CD1c-positive myeloid dendritic cell (primary cell): ENCODE results near the gene KLC1.

Source experiments
- DNase-seq: peaks from one replicate; pipeline ENCODE4 v3.0.0-alpha.2; 2016; ENCODE audit errors: extremely low spot score

KLC1 gene

GRCh38 chr14:103659631-103660030, 30.6 kb downstream of the KLC1 start:
- no peak for DNase-seq

DNA sequence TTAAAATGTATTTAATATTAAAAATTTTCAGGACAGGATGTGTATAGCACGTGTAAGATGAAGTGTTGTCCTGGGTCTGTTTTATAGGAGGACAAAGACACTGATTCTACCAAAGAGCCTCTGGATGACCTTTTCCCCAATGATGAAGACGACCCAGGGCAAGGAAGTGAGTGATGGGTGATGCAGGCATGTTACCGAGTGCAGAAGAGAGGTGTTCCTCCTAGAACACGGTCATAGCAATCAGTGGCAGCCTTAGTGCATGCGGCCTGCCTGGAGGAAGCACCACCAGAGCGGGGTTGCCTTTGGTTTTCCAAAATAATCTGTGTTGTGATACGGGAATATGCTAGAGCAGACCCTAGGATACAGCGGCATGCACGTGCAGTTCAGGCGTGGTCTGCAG, 33.0 kb downstream of the KLC1 start:
- no peak for DNase-seq

GRCh38 chr14:103662591-103662990, 33.6 kb downstream of the KLC1 start:
- no peak for DNase-seq

DNA sequence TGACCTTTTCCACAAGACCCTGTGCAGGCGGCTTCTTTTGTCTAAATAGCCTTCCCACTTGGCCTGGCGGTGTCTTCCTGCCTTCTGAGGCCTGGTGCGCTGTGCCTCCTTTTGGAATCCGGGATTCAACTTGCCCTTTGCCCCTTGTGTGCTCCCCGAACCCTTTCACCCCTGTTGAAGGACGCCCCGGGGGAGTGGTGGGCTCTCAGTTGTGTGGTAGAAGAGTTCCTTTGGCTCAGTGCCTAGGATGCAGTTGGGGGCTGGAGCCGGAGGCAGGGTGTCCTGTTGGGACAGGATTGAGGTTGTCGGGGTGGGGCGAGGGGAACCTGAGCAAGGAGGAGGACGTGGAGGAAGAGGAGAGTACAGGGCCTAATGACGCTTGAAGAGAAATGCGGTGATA, 34.5 kb downstream of the KLC1 start:
- no peak for DNase-seq

GRCh38 chr14:103667671-103668070, 38.7 kb downstream of the KLC1 start:
- DNase-seq: no peak

DNA sequence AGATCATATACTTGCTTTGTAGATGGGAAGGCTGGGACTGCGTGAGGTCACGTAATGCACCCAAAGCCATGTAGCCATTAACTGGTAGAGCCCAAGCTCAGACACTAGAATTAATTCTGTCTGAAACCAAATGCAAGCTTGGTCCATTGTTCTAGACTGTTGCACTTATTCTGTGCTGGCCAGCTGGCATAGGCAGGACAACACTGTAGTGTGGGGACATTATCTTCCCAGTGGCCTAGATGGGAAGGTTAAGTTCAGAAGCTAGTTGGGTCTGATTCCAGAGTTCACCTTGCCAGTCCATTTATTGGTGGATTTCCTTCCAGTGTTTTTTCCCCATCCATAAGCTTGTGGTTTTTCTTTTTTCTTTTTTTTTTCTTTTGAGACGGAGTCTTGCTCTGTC, 39.1 kb downstream of the KLC1 start:
- DNase-seq: no peak

DNA sequence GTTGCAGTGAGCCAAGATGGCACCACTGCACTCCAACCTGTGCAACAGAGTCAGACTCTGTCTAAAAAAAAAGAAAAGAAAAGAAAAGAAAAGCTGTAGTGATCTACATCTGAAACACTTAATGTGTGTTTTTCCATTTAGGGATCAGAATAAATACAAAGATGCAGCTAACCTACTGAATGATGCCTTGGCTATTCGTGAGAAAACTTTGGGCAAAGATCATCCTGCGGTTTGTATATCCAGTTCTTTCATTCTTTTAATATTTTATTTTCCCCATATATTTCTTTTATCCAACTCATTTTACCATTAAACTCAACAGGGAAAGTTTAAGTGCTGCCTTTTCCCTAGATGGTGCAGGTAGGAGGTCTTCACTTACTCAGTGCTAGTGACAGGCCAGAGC, 40.4 kb downstream of the KLC1 start:
- DNase-seq: no peak

DNA sequence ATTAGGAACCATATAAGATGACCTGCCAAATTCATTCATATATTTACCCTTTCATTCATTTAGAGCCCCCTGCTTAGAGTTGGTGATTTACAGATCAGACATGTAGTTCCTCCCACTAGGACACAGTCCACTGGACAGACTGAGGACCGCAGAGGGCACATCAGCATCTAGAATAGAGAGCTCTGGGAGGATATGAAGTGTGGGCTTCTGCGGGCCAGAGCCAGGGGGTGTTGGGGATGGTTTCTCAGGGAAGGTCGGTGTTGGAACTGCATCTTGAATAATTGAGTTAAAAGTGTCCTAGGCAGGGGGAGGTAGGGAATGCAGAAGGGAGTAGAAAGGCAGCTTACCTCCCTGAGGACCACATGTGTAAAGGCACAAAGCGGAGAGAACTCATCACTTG, 42.9 kb downstream of the KLC1 start:
- DNase-seq: no peak

DNA sequence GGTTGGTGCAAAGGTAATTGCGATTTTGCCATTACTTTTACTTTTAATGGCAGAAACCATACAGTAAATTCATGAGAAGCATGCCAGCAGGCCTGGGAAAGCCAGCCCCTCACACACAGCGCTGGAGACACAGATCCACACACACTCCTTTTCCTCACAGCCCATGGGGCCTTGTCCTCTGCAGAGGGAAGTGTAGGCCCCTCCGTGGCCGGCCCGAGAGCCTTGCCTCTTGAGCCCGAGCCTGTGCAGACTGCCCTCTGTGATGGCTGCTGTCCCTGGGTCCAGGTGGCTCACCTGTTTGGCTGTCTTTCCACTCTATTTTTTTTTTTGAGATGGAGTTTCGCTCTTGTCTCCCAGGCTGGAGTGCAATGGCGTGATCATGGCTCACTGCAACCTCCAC, 46.9 kb downstream of the KLC1 start:
- no peak for DNase-seq

DNA sequence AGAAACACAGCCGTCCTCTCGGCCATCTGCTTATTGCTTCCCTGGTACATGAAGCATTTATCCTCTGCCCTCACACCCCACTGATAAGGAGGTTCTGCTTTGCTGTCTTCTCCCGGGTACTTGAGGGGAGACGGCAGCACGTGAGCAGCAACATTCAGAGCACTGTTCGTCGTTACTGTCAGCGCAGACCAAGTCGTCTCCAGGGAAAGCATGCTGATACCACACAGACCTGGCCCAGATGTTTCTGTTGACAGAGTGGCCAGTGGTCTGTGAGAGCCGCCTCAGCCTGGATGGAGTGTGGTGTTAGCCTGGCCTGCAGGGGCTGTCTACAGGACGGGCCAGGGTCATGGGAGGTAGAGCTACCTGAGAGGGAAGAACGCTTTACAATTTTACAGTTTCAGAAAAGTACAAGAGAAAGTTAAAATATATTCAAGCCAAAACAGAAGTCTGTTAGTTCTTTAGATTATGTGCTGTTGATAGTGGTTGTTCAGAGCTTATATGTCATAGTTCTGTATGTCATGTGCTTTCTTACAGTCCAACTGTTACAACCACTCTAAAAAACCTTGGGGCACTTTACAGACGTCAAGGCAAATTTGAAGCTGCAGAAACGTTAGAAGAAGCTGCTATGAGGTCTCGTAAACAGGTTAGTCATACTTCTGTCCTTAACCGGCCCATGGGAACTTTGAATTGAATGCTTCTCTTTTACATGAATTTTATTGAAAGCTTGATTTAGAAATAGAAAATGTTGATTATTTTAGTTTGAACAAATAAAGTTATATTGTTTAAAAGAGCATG, 48.1 kb downstream of the KLC1 start:
- DNase-seq: no peak

GRCh38 chr14:103679351-103679750, 50.3 kb downstream of the KLC1 start:
- DNase-seq: peak; percentile 79

- no peak for DNase-seq
Measured at GRCh38 chr14:103680491-103681231, 51.6 kb downstream of the KLC1 start.

GRCh38 chr14:103683139-103683538, 54.1 kb downstream of the KLC1 start:
- no peak for DNase-seq

- DNase-seq: no peak
Measured at GRCh38 chr14:103684471-103684870, 55.5 kb downstream of the KLC1 start.

DNA sequence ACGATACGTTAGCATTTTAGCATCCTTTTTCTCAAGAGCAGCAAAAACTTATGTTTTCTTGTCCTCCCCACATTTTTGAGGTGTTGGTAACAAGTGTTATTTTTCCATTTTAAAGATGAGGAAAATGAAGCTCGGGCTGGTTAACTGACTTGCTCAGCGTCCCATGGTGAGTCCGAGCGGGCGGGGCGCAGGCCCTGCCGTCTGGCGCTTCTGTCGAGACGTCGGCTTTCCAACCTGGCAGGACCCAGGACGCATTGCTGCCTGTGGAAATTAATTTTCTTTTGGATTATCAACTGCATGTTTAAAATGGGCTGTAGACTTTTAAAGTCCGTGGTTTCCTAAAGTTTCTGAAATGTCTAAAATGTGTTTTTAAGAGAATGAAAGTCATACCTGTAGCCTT, 55.9 kb downstream of the KLC1 start:
- DNase-seq: no peak

GRCh38 chr14:103685276-103686211, 56.5 kb downstream of the KLC1 start:
- no peak for DNase-seq

GRCh38 chr14:103686831-103687485, 57.9 kb downstream of the KLC1 start:
- DNase-seq: no peak

GRCh38 chr14:103687712-103688111, 58.7 kb downstream of the KLC1 start:
- DNase-seq: no peak

DNA sequence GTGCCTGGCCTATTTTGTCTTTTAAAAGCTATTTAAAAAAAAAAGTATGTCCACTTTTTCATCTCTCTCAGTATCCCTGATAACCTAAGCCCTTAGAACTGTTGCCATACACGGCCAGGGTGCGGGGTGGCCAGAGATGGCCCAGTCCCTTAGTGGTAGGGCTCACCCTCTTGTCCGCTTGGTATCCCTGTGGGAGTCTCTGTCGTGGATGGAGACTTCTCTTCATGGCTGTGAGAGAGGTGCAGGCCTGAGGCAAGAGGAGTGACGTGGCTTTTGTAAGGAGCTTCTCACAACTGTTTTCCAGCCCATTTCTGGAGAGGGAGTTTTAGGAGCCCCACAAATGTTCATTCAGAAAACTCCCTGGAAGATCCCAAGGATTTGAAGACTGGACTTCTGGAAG, 59.4 kb downstream of the KLC1 start:
- DNase-seq: no peak

DNA sequence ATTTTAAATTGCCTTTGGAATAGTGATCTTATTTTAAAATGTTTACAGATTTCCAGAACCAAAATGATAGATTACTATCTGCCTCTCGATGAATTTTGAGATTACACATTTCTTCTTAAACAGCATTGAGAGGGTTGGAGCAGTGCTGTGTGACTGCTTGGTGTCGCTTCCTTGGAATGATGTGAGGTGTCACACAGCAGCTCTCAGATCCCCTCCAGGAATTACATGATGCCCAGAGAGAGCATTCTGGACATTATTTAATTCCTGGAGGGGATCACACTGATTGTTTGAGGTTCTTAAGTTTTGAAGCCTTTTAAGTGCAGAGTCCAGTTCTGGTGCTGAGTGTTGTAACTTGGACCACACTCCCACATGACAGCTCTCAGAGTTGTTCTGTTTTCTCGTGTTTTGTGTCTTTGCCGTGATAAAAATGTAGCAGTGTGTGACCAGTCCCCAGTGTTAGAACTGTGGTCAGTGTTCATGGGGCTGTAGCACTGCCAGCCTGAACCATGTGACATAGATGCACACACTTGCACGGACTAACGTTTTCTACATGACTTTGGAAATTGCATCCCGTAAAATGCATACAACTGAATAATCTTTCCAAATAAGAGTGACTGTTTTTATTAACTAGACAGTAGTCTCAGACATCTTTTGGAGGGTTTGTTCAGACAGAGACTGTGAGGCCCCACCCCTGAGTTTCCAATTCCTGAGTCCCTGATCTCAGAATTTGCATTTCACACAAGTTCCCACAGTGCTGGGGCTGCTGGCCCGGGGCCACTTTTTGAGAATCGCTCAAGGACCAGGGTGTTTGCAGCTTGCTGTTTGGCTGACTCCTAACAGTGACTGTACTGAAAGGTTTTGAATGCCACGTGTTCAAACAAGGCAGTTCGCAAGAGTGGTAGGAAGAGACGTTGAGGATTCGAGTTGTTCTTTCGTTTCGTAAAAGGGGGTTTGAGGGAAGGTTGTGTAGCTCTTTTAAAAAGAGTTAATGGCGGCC, 60.2 kb downstream of the KLC1 start:
- DNase-seq: no peak

DNA sequence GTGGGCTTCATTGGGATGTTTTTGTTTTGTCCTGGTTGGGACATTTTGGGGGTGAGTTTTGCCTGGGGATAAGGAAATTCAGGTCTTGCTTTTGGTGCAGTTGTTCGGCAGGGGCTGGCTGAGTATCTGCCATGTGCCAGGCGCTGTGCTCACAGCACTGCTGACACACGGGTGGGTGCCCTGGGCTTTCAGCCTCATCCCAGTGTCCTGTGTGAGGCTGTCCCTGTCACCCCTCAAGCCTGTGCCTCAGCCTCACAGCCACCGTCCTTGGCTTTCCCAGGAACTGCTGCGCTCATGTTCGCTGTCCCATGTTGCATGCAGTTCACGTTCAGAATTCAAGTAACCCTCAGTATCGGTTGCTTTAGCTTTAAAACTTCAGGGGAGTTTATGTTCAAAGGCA, 61.3 kb downstream of the KLC1 start:
- no peak for DNase-seq
